Measurements from ENCODE around the gene ZNF433.

DNA sequence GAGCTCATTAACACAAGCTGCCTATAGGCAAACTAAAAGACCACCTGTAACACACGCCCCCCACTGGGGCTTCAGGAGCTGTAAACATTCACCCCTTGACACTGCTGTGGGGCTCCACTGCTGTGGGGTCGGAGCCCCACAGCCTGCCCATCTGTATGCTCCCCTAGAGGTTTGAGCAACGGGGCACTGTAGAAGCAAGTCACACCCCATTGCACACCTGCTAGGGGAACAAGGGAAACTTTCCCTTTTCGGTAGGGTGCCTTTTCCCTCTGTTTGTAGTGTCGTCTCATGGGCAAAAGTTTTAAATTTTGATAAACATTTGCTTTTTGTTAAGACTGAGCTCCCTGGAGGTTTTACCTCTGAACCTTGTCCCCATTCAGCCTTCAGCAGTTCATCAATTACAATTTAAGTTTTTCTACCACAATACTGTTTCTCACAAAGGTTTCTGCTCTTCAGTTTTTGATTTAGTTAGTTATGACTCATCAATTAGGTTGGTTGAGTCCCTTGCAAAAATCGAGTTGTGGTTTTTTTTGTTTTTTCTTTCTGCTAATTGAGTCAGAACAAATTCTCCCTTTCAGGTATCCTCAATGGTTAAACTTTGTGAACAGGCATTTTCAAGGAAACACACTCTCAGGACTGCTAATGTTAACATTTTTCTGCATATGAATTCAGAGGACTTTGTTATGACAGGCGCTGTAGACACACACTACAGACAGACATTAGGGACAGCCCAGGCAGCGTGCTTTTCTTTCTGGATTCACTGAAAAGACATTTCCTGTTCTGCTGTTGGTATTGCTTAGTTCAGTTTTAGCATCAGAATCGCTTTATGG is 35.1 kb downstream of the ZNF433 start:
- TF ChIP-seq MTA2 (IDR thresholded peaks at IDR 0.05; ENCODE audit: low read depth) = peak; percentile 99
- TF ChIP-seq NRF1 (conservative IDR thresholded peaks at IDR 0.05; ENCODE audit: low read depth, low read length) = no peak
- peak; percentile 82 for TF ChIP-seq ZNF384 (IDR thresholded peaks at IDR 0.05; ENCODE audit: borderline replicate concordance, low read depth, low read length)
- TF ChIP-seq TCF12 (IDR thresholded peaks at IDR 0.05; ENCODE audit: low read depth, low read length) = no peak
- TF ChIP-seq, protein P1, sequence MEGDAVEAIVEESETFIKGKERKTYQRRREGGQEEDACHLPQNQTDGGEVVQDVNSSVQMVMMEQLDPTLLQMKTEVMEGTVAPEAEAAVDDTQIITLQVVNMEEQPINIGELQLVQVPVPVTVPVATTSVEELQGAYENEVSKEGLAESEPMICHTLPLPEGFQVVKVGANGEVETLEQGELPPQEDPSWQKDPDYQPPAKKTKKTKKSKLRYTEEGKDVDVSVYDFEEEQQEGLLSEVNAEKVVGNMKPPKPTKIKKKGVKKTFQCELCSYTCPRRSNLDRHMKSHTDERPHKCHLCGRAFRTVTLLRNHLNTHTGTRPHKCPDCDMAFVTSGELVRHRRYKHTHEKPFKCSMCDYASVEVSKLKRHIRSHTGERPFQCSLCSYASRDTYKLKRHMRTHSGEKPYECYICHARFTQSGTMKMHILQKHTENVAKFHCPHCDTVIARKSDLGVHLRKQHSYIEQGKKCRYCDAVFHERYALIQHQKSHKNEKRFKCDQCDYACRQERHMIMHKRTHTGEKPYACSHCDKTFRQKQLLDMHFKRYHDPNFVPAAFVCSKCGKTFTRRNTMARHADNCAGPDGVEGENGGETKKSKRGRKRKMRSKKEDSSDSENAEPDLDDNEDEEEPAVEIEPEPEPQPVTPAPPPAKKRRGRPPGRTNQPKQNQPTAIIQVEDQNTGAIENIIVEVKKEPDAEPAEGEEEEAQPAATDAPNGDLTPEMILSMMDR (IDR thresholded peaks at IDR 0.05 in 2 of 3, conservative IDR thresholded peaks at IDR 0.05 in 1 of 3; ENCODE audit: control insufficient read depth in 2 of 3, extremely low read depth in 1 of 3, insufficient read depth in 1 of 3, low read depth in 3 of 3, low read length in 3 of 3) = no peak

Data from GM12878 (cell line).